ENCODE measurements around the gene RAB24.

Gene RAB24

DNA sequence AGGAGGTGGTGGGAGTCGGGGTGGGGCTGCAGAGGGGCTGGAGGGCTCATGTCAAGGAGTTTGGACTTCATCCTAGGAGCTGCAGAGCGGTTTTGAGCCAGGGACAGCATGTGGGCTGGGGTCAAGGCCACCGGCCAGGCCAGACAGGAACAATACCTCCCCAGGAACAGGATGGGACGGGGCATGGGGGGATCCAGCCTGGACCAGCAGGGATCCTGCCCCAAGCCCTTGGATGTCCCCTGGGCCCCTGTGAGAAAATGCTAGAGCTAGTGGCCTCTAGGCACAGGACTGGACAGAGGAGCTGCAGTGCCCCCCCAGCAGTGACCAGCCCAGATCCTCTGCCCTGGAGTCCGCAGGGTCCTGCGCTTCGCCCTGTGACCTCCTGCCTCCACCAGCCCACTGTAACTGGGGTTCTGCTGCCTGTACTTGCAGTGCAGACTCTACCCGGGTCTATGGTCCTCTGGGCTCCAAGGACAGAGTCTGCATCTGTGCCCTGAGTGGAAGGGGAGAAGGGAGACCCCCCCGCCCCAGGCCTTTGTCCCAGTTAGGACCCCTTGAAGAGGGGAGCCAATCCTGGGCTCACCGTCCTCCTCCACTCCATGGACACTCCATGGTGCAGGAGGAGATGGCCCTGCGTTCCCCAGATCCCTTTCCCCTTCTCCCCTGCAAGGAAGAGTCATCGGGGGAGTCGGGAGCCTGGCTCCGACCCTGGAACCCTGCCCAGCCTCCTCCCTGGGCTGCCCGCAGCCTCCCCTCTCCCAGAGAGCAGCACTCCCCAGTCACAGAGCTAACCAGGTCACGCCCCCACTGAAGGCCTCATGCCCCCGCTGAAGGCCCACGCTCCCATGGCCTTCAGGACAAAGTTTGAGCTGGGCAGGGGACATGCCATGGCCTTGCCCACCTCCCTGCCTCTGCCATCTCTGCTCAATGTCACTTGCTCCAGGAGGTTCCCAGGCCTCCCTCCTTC, 11.1 kb upstream of the RAB24 start:
- no peaks in the 10 kb centered on the region for H3K27me3 ChIP-seq (ENCODE audit: control insufficient read depth, insufficient read depth, low read length)
- no peaks in the 10 kb centered on the region for H3K9me3 ChIP-seq (ENCODE audit: control insufficient read depth, low read length)
- no peak overlapping the region for H3K4me3 ChIP-seq (ENCODE audit: low read length)
- no peaks in the 10 kb centered on the region for H3K36me3 ChIP-seq (ENCODE audit: control insufficient read depth, insufficient read depth, low read length)
- H3K4me1 ChIP-seq (ENCODE audit: control insufficient read depth, insufficient read depth, low read length): peaks cover 19% of the 10 kb centered on the region
- no peak overlapping the region for H3K9ac ChIP-seq (ENCODE audit: low read length)

GRCh38 chr5:177313561-177314259, 10.2 kb upstream of the RAB24 start:
- no peaks in the 10 kb centered on the region for H3K27me3 ChIP-seq (ENCODE audit: control insufficient read depth, insufficient read depth, low read length)
- no peaks in the 10 kb centered on the region for H3K36me3 ChIP-seq (ENCODE audit: control insufficient read depth, insufficient read depth, low read length)
- peaks cover 19% of the 10 kb centered on the region for H3K4me1 ChIP-seq (ENCODE audit: control insufficient read depth, insufficient read depth, low read length)
- H3K4me3 ChIP-seq (ENCODE audit: low read length): no peak overlapping the region
- no peaks in the 10 kb centered on the region for H3K9me3 ChIP-seq (ENCODE audit: control insufficient read depth, low read length)
- no peak overlapping the region for H3K9ac ChIP-seq (ENCODE audit: low read length)

DNA sequence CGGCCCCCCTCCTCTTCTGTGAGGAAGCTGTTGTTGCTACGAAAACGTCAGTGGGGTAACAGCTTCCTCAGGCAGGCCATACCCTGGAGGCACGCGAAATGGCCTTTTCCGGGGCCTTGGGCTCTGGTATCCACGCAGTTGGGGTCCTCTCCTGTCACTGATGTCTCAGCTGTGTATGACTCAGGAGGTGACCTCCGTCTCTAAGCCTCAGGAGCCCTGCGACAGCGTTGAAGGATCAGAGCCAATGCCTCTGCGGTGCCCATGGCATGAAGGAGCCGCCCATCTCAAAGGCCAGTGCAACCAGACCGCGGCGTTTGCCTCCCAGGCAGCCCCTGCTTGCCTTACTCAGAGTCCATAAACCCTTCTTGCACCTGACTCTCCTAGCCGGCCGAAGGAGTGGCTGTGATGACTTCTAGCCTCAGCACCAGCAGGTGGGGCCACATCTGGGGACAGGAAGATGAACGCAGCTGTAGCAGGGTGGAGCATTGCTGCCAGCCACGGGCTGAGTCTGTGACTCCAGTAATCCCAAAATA, 9.2 kb upstream of the RAB24 start:
- H3K36me3 ChIP-seq (ENCODE audit: control insufficient read depth, insufficient read depth, low read length): no peaks in the 10 kb centered on the region
- peaks cover 19% of the 10 kb centered on the region for H3K4me1 ChIP-seq (ENCODE audit: control insufficient read depth, insufficient read depth, low read length)
- no peaks in the 10 kb centered on the region for H3K9me3 ChIP-seq (ENCODE audit: control insufficient read depth, low read length)
- peak overlapping the region; percentile 41 for H3K9ac ChIP-seq (ENCODE audit: low read length)
- H3K4me3 ChIP-seq (ENCODE audit: low read length): no peak overlapping the region
- H3K27me3 ChIP-seq (ENCODE audit: control insufficient read depth, insufficient read depth, low read length): no peaks in the 10 kb centered on the region

- peak within 1 kb of the TSS; percentile 41 for H3K4me3 ChIP-seq (ENCODE audit: low read length)
- peak within 1 kb of the TSS; percentile 43 for H3K9ac ChIP-seq (ENCODE audit: low read length)
- peaks cover 19% of the 10 kb centered on the region for H3K4me1 ChIP-seq (ENCODE audit: control insufficient read depth, insufficient read depth, low read length)
- H3K27me3 ChIP-seq (ENCODE audit: control insufficient read depth, insufficient read depth, low read length): no peaks in the 10 kb centered on the region
- no peaks in the 10 kb centered on the region for H3K9me3 ChIP-seq (ENCODE audit: control insufficient read depth, low read length)
- H3K36me3 ChIP-seq (ENCODE audit: control insufficient read depth, insufficient read depth, low read length): no peaks in the 10 kb centered on the region
Observed at GRCh38 chr5:177311723-177312648, 8.5 kb upstream of the RAB24 start, which contains the start of gene MXD3. Gene MXD3, minus strand, starts transcription at chr5:177311898. Its CDS starts 68 bp downstream, at chr5:177311830.

DNA sequence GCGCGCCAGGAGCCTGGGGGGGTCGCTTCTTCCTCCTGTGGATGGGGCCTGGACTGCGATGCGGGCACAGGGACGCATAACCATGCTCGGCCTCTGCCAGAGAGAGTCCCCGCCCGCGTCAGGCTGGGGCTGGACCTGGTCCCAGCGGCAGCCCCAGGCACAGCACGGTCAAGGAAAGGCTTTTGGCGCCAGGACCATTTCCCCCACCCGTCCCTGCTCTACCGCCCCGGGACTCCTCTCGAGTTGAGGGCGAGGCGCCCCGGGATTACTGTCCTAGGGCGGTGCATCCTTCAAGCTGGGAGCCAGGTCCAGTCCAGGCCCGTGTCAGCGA, 7.8 kb upstream of the RAB24 start:
- no peaks in the 10 kb centered on the region for H3K9me3 ChIP-seq (ENCODE audit: control insufficient read depth, low read length)
- H3K27me3 ChIP-seq (ENCODE audit: control insufficient read depth, insufficient read depth, low read length): no peaks in the 10 kb centered on the region
- no peaks in the 10 kb centered on the region for H3K36me3 ChIP-seq (ENCODE audit: control insufficient read depth, insufficient read depth, low read length)
- peaks cover 19% of the 10 kb centered on the region for H3K4me1 ChIP-seq (ENCODE audit: control insufficient read depth, insufficient read depth, low read length)
- peak overlapping the region; percentile 43 for H3K9ac ChIP-seq (ENCODE audit: low read length)
- no peak overlapping the region for H3K4me3 ChIP-seq (ENCODE audit: low read length)

DNA sequence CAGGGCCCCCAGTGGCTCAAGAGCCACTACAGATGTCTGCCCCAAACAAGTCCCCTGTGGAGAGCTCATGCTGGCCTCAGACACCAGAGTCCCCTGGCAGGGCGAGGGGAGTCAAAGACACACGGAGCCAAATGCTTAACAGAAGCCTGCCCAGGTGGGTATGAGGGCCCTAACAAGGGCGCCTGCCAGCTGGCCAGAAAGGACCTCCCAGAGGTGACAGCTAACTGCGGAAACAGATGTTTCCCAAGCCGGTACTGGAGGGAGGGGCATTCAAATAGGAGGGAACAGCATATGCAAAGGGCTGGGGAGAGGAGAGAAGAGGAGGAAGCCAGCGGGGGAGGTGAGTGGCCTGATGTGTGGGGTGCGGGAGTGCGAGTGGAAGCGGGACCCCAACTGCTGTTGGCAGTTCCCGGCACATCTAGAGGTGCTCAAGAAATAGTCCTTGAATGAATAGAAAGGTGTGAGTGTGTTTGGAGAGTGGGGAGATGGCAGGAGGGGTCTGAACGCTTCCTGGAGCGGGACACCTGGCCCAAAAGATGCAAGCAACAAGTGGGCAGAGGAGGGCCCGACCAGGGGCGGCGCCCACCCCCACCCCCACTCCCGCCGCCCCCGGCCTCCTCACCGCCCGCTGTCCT, 7.4 kb upstream of the RAB24 start:
- Histone ChIP-seq H3K9me3 (ENCODE audit: control insufficient read depth, low read length) (no peaks in the 10 kb centered on the region), H3K27me3 (ENCODE audit: control insufficient read depth, insufficient read depth, low read length) (no peaks in the 10 kb centered on the region), H3K9ac (ENCODE audit: low read length) (peak overlapping the region; percentile 28), H3K4me3 (ENCODE audit: low read length) (no peak overlapping the region), H3K36me3 (ENCODE audit: control insufficient read depth, insufficient read depth, low read length) (no peaks in the 10 kb centered on the region), H3K4me1 (ENCODE audit: control insufficient read depth, insufficient read depth, low read length) (peaks cover 19% of the 10 kb centered on the region)

- Histone ChIP-seq H3K4me1 (ENCODE audit: control insufficient read depth, insufficient read depth, low read length) (peaks cover 25% of the 10 kb centered on the region), H3K4me3 (ENCODE audit: low read length) (no peak overlapping the region), H3K36me3 (ENCODE audit: control insufficient read depth, insufficient read depth, low read length) (no peaks in the 10 kb centered on the region), H3K27me3 (ENCODE audit: control insufficient read depth, insufficient read depth, low read length) (no peaks in the 10 kb centered on the region), H3K9me3 (ENCODE audit: control insufficient read depth, low read length) (no peaks in the 10 kb centered on the region), H3K9ac (ENCODE audit: low read length) (peak overlapping the region; percentile 28)
Observed at GRCh38 chr5:177310332-177310731, 6.8 kb upstream of the RAB24 start.

DNA sequence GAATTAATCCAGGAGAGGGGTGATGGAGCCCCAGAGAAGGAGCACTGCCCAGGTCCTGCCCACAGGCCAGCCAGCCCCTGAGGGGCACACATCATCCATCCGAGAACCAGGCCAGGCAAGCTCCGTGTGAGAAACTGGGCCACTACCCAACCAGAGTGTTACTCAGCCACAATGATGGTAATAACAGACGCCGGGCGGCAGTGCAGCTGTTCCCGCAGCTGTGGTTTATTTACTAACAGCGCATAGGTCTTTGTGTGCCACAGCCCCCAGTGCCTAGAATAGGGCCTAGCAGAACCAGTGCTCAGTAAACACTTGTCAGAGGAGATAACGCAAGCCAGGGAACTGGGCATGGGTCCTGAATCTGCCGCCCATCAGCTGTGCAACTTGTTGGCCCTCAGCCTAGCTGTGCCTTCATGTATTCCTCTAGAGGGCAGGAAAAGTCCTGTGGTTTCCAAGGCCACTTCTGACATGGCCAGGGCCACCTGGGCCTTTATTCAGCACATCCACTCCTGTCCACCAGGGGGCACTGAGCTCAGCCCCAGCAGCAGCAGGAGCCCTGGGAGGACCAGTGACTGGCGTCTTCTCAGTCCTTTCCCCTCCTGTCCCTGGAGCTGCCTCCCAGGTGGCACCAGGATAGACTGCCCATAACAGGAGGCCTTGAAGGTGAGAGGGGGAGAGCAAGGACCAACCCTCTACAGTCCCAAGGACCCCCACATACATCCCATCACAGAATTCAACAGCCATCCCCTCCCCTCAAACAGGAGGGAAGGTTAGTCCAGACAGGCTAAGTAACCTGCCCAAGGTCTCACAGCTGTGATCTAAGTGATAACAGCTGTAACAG, 6.1 kb upstream of the RAB24 start:
- Histone ChIP-seq H3K36me3 (ENCODE audit: control insufficient read depth, insufficient read depth, low read length) (peaks cover 3% of the 10 kb centered on the region), H3K4me3 (ENCODE audit: low read length) (no peak overlapping the region), H3K9me3 (ENCODE audit: control insufficient read depth, low read length) (no peaks in the 10 kb centered on the region), H3K9ac (ENCODE audit: low read length) (no peak overlapping the region), H3K27me3 (ENCODE audit: control insufficient read depth, insufficient read depth, low read length) (no peaks in the 10 kb centered on the region), H3K4me1 (ENCODE audit: control insufficient read depth, insufficient read depth, low read length) (peaks cover 32% of the 10 kb centered on the region)

- H3K4me1 ChIP-seq (ENCODE audit: control insufficient read depth, insufficient read depth, low read length): peaks cover 36% of the 10 kb centered on the region
- no peaks in the 10 kb centered on the region for H3K9me3 ChIP-seq (ENCODE audit: control insufficient read depth, low read length)
- H3K36me3 ChIP-seq (ENCODE audit: control insufficient read depth, insufficient read depth, low read length): peaks cover 3% of the 10 kb centered on the region
- no peak overlapping the region for H3K4me3 ChIP-seq (ENCODE audit: low read length)
- no peak overlapping the region for H3K9ac ChIP-seq (ENCODE audit: low read length)
- H3K27me3 ChIP-seq (ENCODE audit: control insufficient read depth, insufficient read depth, low read length): no peaks in the 10 kb centered on the region
Observed at GRCh38 chr5:177308740-177309139, 5.2 kb upstream of the RAB24 start.

DNA sequence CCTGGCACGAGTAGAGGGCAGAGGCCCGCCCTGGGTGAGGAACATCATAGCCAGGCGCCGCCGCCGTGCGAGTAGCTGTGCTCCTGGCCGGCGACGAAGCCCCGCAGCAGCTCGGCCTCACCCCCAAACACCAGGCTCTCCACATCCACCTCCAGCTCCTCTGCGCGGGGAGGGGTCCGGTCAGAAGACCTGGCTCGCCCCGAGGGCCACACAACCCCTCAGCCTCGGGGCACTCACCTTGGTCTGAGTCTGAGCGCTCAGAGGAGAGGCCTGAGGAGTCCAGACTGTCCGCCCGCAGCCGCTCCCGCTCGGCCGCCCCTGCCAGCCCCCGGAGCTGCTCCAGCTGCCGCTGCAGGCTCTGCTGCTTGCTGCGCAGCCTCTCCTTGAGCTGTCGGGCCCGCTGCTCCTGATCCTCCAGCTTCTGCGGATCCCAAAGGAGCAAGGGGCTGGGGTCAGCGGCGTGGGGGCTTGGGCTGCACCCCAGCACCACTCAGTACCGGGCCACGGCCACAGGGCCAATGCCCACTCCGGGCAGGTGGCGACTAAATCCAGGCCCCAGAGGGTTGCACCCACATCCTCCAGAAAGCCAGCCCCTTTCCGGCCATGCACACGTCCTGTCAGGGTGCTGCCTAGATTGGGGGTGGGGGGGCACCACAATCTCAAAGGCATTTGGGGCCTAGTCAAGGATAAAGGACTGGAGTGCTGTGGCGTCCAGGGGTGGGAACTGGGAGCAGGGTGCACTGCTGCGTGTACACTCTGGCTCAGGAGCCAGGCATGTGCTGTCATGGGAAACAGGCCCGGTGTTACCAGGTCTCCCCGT, 4.2 kb upstream of the RAB24 start:
- H3K27me3 ChIP-seq (ENCODE audit: control insufficient read depth, insufficient read depth, low read length): no peaks in the 10 kb centered on the region
- H3K4me3 ChIP-seq (ENCODE audit: low read length): no peak overlapping the region
- peaks cover 3% of the 10 kb centered on the region for H3K36me3 ChIP-seq (ENCODE audit: control insufficient read depth, insufficient read depth, low read length)
- H3K4me1 ChIP-seq (ENCODE audit: control insufficient read depth, insufficient read depth, low read length): peaks cover 39% of the 10 kb centered on the region
- H3K9me3 ChIP-seq (ENCODE audit: control insufficient read depth, low read length): no peaks in the 10 kb centered on the region
- no peak overlapping the region for H3K9ac ChIP-seq (ENCODE audit: low read length)

Measured in mucosa of stomach (tissue), 1 donor.